Measurements from ENCODE around the gene IFT57.

- no peak for TF ChIP-seq CTCF (IDR thresholded peaks at IDR 0.05)
- TF ChIP-seq EZH2 (IDR thresholded peaks at IDR 0.05): no peak
Observed at GRCh38 chr3:108184824-108185223, 37.4 kb downstream of the IFT57 start.
